Measurements from ENCODE around the gene LCNL1. TPM values are rescaled to one million over a fixed set of nuclear protein-coding genes. Genes with fewer than 3 reads are reported as not detected.

LCNL1 gene
- total and polyA plus RNA-seq, 4 donors: 0.01 to 0.08 TPM; not detected in 2

- 96% methylated on average over 32 of the region's 32 CpGs for WGBS
These were observed 38.2 kb downstream of the LCNL1 start for GRCh38 chr9:137020771-137021567.

GRCh38 chr9:137021568-137021978, 38.8 kb downstream of the LCNL1 start:
- H3K36me3 ChIP-seq (ENCODE audit: control insufficient read depth in 4 of 4, insufficient read depth in 3 of 4, low read depth in 1 of 4, low read length in 3 of 4): peaks cover 0 to 11% (median 4%) of the 10 kb centered on the region in 4 donors
- DNase-seq (ENCODE audit: low spot score): no peak
- WGBS: 89% methylated on average over 6 of the region's 6 CpGs

More at GRCh38 chr9:137020771-137021567, 38.2 kb downstream of the LCNL1 start:
- Histone ChIP-seq H3K4me1 (ENCODE audit: control insufficient read depth in 4 of 4, insufficient read depth in 4 of 4, low read length in 3 of 4) (peaks cover 14 to 37% (median 30%) of the 10 kb centered on the region in 4 donors), H3K27ac (ENCODE audit: low read depth in 1 of 2, low read length in 2 of 2) (no peak overlapping the region), H3K36me3 (ENCODE audit: control insufficient read depth in 4 of 4, insufficient read depth in 3 of 4, low read depth in 1 of 4, low read length in 3 of 4) (peaks cover 2 to 16% (median 10%) of the 10 kb centered on the region in 4 donors), H3K4me3 (ENCODE audit: low read depth in 1 of 3, low read length in 3 of 3) (no peak overlapping the region), H3K9ac (ENCODE audit: low read depth in 1 of 2, low read length in 2 of 2) (no peak overlapping the region), H3K9me3 (ENCODE audit: control insufficient read depth in 4 of 4, low read length in 3 of 4) (no peaks in the 10 kb centered on the region), H3K27me3 (ENCODE audit: control insufficient read depth in 4 of 4, insufficient read depth in 4 of 4, low read length in 3 of 4) (no peaks in the 10 kb centered on the region)
- DNase-seq (ENCODE audit: low spot score): no peak
- TF ChIP-seq SP1 (IDR thresholded peaks at IDR 0.05) (no peak), YY1 (IDR thresholded peaks at IDR 0.05) (no peak), TAF1 (conservative IDR thresholded peaks at IDR 0.05) (no peak), FOXA2 (IDR thresholded peaks at IDR 0.05) (no peak), JUND (IDR thresholded peaks at IDR 0.05) (no peak)

More at GRCh38 chr9:137021568-137021978, 38.8 kb downstream of the LCNL1 start:
- no peak overlapping the region for H3K4me3 ChIP-seq (ENCODE audit: low read depth in 1 of 3, low read length in 3 of 3)
- TF ChIP-seq FOXA2 (IDR thresholded peaks at IDR 0.05) (no peak), JUND (IDR thresholded peaks at IDR 0.05) (no peak), NR2F2 (IDR thresholded peaks at IDR 0.05) (no peak), ZBTB33 (IDR thresholded peaks at IDR 0.05) (no peak), MAX (IDR thresholded peaks at IDR 0.05) (no peak), FOXA1 (IDR thresholded peaks at IDR 0.05) (no peak), YY1 (IDR thresholded peaks at IDR 0.05) (no peak), EGR1 (IDR thresholded peaks at IDR 0.05; ENCODE audit: low read depth in 2 of 2) (no peak), RXRA (IDR thresholded peaks at IDR 0.05) (no peak), GABPA (IDR thresholded peaks at IDR 0.05 in 1 of 2, conservative IDR thresholded peaks at IDR 0.05 in 1 of 2) (no peak), SP1 (IDR thresholded peaks at IDR 0.05) (no peak), RAD21 (IDR thresholded peaks at IDR 0.05) (no peak), ATF3 (IDR thresholded peaks at IDR 0.05) (no peak)
- H3K27ac ChIP-seq (ENCODE audit: low read depth in 1 of 2, low read length in 2 of 2): no peak overlapping the region
- H3K27me3 ChIP-seq (ENCODE audit: control insufficient read depth in 4 of 4, insufficient read depth in 4 of 4, low read length in 3 of 4): no peaks in the 10 kb centered on the region
- no peak overlapping the region for H3K9ac ChIP-seq (ENCODE audit: low read depth in 1 of 2, low read length in 2 of 2)
- H3K9me3 ChIP-seq (ENCODE audit: control insufficient read depth in 4 of 4, low read length in 3 of 4): no peaks in the 10 kb centered on the region
- H3K4me1 ChIP-seq (ENCODE audit: control insufficient read depth in 4 of 4, insufficient read depth in 4 of 4, low read length in 3 of 4): peaks cover 20 to 43% (median 33%) of the 10 kb centered on the region in 4 donors
